LNCaP clone FGC (cell line): ENCODE data around the gene LMF2.
"Not testable (repeated sequence)": the region's sequence is repeated elsewhere in the genome, so short reads cannot be mapped to it uniquely, and the experiment has no call there.

Experiments
- DNase-seq: peaks from one replicate; pipeline ENCODE4 v3.0.0-alpha.2; 2011; ENCODE audit warnings: low read depth
- H3K4me3 ChIP-seq: 2 replicates; pipeline ENCODE4 v1.5.1; 2011; ENCODE audit warnings: mild to moderate bottlenecking, low read depth, low read length, control low read depth
- TF ChIP-seq, protein P1 (sequence below): IDR thresholded peaks from 2 replicates; pipeline ENCODE4 v1.5.1; 2012; ENCODE audit warnings: mild to moderate bottlenecking; ENCODE audit not compliant: control insufficient read depth, insufficient read depth; ENCODE audit errors: extremely low read depth

The LMF2 gene

GRCh38 chr22:50521710-50522109 lies 14.2 kb upstream of the LMF2 start:
- no peak for DNase-seq
- TF ChIP-seq, protein P1, sequence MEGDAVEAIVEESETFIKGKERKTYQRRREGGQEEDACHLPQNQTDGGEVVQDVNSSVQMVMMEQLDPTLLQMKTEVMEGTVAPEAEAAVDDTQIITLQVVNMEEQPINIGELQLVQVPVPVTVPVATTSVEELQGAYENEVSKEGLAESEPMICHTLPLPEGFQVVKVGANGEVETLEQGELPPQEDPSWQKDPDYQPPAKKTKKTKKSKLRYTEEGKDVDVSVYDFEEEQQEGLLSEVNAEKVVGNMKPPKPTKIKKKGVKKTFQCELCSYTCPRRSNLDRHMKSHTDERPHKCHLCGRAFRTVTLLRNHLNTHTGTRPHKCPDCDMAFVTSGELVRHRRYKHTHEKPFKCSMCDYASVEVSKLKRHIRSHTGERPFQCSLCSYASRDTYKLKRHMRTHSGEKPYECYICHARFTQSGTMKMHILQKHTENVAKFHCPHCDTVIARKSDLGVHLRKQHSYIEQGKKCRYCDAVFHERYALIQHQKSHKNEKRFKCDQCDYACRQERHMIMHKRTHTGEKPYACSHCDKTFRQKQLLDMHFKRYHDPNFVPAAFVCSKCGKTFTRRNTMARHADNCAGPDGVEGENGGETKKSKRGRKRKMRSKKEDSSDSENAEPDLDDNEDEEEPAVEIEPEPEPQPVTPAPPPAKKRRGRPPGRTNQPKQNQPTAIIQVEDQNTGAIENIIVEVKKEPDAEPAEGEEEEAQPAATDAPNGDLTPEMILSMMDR: no peak
- no peak overlapping the region for H3K4me3 ChIP-seq

DNA sequence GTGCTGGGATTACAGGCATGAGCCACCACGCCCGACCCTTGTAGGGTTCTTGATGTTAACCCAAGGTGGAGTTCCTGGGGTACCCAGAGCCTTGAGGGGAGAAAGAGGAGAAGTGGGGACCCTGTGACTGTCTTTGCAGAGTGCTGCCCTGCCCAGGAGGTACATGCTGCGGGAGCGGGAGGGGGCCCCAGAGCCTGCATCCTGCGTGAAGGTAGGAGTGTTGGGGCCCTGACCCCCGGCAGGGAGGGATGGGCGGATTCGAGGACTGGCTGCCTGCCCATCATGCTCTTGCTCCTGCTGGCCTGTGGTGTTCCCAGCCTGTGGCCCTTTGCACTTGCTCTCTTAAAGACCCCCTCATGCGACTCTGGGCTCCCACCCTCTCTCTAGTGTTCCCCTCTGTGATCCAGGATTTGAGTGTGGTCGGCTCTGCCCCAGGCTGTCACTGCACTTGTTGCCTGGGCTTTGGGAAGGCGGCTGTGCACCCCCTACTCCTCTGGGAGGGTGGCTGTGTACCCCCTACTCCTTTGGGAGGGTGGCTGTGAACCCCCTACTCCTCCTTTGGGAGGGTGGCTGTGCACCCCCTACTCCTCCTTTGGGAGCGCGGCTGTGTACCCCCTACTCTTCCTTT lies 13.4 kb upstream of the LMF2 start:
- TF ChIP-seq, protein P1: no peak
- no peak overlapping the region for H3K4me3 ChIP-seq
- no peak for DNase-seq

DNA sequence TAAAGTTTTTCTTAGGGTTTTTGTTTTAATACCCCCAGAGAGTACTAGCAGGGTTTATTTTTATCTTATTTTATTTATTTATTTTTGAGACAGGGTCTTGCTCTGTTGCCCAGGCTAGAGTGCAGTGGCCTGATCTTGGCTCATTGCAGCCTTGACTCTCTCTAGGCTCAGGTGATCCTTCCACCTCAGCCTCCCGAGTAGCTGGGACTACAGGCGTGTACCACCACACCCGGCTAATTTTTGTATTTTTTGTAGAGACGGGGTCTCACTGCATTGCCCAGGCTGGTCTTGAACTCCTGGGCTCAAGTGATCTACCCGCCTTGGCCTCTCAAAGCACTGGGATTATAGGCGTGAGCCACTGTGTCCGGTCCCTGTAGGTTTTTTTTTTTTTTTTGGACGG lies 12.7 kb upstream of the LMF2 start:
- not testable (repeated sequence) for DNase-seq, H3K4me3 ChIP-seq

GRCh38 chr22:50519151-50519550 lies 11.6 kb upstream of the LMF2 start:
- no peak overlapping the region for H3K4me3 ChIP-seq
- TF ChIP-seq, protein P1: no peak
- no peak for DNase-seq

- DNase-seq: no peak
- no peak overlapping the region for H3K4me3 ChIP-seq
- TF ChIP-seq, protein P1: no peak
Observed at GRCh38 chr22:50518606-50519005, 11.1 kb upstream of the LMF2 start.

DNA sequence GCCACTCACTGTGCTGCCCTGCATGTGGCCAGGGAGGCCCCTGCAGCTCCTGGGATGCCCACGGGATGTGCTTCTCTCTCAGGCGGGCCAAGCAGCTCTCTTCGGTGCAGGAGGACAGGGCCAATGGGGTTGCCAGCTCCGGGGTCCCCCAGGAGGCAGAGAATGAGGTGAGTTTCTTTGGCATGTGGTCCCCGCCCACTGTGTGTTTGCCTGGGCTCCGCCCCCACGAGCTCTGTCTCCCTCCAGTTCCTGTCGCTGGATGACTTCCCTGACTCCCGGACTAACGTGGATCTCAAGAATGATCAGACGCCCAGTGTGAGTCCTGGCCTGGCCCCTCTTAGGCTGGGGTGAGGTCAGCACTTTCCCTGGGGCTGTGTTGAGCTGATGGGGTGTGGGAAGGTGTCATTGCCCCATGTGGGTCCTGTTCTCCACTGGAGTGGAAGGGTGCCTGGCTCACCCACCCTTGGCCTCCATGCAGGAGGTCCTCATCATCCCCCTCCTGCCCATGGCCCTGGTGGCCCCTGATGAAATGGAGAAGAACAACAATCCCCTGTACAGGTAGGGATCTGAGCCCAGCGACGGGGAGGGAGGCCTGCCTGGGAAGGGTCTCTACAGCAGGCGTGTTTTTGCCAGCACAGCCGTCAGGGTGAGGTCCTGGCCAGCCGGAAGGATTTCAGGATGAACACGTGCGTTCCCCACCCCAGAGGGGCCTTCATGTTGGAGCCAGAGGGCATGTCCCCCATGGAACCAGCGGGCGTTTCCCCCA lies 10.2 kb upstream of the LMF2 start:
- no peak overlapping the region for H3K4me3 ChIP-seq
- TF ChIP-seq, protein P1: no peak
- DNase-seq: no peak

DNA sequence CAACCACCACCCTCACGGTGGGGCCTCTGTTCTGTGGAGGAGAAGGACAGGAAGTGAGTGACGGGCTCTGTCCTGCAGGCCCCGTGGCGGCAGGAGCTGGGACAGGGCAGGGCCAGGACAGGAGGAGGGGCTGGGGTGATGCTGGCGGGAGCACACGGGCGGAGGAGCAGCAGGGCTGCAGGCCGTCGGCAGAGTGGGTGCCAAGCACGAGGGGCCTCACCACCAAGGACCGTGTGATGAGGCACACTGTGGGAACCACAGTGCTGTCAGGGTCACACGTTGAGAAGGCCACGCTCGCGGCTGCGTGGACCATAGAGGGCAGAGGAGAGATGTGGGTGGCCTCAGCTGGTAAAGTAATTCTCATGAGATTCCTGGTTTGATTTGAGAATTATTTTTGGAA lies 9.4 kb upstream of the LMF2 start:
- no peak overlapping the region for H3K4me3 ChIP-seq
- no peak for DNase-seq
- TF ChIP-seq, protein P1: no peak
